Astrocyte of the hippocampus (primary cell): ENCODE measurements around the gene PXK.
"Not testable (repeated sequence)": the region's sequence is repeated elsewhere in the genome, so short reads cannot be mapped to it uniquely, and the experiment has no call there.

Source experiments
- DNase-seq: peaks from one replicate; pipeline ENCODE4 v3.0.0; 2011; ENCODE audit warnings: low read depth, low spot score

The PXK gene

DNA sequence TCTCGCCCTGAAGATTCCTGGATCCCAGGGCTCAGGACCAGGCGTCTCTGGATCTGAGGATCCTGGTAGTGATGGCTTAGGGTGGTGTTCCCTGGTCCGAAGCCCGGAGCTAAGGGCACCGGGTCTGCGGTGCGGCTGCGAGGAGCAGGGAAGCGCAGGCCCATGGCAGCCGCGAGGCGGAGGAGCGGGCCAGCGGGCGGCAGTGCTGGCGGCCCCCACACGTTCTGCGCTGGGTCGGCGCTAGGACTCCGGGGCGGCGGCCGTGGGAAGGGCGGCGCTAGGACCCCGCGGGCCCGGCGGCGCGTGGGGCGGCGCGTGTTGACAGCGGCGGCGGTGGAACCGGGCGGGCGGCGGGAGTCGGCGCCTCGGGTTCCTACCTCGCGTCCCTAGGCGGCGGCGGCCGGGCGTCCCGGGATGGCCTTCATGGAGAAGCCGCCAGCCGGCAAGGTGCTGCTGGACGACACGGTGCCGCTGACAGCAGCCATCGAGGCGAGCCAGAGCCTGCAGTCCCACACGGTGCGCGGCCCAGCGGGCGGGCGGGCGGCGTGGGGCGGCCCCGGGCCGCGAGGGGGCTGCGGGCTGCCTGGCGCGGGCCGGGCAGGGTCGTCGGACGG is at the start of gene PXK:
Gene PXK, plus strand, starts transcription at position 318 of the 614 bp plus-strand sequence. Its CDS starts 97 bp downstream, at position 415.
- DNase-seq = peak; percentile 94

DNA sequence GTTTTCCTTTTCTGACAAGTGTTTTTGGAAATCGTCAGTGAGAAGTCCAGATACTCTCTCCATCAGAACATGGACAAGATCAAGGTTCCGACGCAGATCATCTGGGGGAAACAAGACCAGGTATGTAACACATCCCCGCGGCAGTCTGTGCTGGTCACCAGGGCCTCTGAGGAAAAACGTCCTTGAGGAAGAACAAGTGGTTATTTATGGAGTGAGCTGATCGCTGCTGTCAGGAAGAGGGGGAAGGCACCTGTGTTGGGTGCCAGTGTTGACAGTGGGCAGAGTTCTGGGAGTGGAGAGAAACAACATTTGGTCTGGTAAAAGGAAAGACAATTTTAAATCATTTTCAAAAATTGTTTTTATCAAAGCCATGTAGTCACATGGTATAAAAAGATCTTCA is 47.4 kb upstream of the PXK start:
- no peak for DNase-seq

DNA sequence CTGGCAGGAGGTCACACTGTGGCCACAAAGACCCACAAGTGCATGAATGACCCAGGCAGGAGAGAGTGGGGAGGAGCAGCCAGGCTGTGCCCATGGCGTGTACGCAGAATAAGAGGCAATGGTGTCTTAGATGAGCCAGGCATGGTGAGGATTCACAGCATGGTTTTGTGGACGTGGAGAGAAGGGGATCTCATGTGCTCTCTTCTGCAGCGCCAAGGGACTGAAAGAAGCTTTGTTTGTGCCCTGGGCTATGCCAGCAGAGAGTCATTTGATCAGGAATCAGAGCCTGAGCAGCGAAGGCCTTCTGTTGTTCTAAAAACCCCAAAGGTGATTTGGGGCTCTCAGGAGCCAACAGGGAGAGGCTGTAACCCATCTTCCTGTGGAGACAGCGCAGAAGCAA is 45.3 kb upstream of the PXK start:
- DNase-seq = no peak

DNA sequence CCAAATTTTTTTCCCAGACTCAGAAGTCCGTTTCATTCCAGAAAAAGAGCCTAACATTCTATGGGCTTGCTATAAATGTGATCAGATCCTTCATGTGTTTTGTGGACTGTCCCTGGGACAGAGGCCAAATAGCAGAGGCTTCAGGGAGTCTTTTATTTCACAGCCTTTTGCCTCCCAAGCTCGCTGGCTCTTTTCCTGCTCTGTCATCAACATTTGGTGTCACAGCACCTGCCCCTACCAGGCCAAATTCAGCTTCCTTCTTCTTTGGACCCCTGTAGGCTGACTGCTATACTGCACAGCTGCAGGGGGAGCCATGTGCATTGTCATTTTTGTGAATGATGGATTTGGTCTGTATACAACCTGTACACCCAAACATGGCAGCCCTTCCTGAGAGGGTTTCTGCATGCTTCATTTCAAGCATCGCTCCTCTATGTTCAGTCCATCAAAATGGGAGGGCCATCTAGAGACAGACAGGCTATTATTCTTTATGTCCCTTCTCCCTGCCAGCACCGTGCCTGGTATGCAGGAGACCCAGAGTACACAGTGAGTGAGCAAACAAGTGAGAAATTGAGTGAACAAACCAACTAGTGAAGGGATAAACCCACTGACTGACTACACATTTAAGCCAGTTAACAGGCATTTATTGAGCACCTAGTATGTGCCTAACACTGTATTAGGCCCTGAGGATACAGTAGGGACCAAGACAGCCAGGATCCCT is 44.5 kb upstream of the PXK start:
- no peak for DNase-seq

DNA sequence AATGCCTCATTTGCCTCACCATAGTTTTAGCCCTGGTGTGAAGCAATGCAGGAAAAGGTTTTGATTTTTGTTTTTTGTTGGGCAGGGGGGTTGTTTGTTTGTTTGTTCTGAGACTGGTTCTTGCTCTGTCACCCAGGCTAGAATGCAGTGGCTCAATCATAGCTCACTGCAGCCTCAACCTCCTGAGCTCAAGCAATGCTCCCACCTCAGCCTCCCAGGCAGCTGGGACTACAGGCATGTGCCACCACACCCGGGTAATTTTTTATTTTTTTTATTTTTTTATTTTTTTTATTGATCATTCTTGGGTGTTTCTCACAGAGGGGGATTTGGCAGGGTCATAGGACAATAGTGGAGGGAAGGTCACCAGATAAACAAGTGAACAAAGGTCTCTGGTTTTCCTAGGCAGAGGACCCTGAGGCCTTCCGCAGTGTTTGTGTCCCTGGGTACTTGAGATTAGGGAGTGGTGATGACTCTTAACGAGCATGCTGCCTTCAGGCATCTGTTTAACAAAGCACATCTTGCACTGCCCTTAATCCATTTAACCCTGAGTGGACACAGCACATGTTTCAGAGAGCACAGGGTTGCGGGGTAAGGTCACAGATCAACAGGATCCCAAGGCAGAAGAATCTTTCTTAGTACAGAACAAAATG is 43.6 kb upstream of the PXK start:
- DNase-seq = not testable (repeated sequence)

DNA sequence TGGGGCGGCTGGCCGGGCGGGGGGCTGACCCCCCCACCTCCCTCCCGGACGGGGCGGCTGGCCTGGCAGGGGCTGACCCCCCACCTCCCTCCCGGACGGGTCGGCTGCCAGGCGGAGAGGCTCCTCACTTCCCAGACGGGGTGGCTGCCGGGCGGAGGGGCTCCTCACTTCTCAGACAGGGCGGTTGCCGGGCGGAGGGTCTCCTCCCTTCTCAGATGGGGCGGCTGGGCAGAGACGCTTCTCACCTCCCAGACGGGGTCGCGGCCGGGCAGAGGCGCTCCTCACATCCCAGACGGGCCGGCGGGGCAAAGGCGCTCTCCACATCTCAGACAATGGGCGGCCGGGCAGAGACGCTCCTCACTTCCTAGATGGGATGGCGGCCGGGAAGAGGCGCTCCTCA is 42.2 kb upstream of the PXK start:
- DNase-seq = not testable (repeated sequence)

DNA sequence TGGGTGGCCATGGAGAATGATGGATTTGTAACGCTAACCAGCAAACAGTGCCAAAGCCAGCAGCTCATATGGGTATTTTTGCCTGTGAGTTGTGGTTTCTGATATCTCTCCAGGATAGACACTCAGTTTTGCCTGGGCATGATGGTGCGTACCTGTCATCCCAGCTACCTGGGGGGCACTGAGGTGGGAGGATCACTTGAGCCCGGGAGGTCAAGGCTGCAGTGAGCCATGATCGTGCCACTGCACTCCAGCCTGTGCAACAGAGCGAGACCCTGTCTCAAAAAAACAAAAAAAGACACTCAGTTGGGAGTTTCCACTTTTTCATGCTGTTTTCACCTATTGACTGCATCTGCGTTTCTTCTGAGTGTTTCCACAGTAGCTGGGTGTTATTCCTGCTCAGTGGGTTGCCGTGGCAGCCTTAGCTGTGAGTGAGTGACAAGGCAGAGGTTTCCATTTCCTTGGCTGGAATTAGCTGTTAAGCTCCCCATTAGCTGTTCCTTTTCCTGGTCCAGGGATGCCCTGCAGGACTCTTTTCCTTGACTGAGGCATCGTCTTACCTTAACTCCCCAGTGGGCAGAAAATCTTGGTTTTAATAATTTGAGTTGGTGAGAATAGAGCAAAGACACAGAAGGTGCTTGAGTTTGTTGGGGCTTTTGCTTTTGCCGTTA is 40.9 kb upstream of the PXK start:
- DNase-seq = no peak

DNA sequence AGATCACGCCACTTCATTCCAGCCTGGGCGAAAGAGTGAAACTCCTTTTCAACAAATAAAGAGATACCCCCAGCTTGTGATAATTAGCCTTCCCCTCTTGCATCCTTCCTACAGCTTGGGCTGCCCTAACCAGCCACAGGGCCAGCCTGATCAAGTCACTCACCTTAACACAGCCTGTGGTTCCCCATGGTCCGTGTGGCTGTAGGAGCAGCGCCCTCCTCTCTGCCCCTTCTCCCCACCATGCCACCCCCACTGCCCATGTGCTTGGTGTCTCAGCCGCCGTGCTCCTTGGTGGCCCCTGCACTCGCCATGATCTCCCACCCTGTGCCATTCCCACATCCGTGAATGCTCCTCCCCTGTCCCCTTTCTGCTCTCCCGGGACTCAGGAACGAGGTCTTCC is 39.8 kb upstream of the PXK start:
- no peak for DNase-seq

DNA sequence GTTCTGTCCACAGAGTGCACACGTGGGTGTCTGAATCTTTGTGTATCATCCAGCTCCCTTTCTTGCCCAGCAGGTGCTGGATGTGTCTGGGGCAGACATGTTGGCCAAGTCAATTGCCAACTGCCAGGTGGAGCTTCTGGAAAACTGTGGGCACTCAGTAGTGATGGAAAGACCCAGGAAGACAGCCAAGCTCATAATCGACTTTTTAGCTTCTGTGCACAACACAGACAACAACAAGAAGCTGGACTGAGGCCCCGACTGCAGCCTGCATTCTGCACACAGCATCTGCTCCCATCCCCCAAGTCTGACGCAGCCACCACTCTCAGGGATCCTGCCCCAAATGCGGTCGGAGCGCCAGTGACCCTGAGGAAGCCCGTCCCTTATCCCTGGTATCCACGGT is 39.2 kb upstream of the PXK start:
- no peak for DNase-seq

DNA sequence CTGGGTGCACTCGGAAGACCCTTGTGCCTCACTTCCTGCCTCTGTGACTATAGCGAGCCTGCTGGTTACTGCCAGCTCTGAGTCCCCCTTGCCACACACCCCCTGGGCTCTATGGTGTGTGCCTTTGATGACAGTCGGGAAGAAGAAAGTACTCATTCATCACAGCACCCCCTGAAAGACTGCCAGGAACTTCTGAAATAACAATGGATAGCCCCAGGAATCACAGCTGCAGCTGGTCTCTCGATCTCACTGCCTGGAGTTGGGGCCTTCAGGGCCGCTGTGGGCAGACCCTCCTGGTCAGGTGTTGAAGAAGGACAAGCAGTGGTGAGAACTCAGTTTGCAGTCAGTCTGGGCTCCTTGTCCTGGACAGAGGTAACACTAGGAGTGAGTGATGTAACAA is 36.4 kb upstream of the PXK start:
- no peak for DNase-seq

DNA sequence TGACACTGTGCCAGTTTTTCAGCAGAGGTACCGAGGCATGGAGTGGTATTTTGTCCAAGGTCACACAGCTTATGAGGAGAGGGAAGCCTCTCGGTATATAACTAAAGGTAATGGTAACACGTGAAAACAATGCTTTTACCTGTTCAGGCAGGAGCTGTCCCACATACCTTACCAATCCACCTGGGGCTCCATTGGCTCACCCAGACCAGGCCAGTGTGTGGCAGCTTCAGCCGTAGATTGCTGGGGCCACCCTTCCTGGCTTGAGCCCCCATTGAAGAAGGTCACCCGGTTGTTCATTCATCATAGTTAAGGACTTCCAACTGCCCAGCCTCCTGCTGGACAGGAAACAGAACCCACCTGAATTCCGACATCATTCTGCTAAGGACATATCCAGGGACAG is 35.8 kb upstream of the PXK start:
- DNase-seq = no peak

DNA sequence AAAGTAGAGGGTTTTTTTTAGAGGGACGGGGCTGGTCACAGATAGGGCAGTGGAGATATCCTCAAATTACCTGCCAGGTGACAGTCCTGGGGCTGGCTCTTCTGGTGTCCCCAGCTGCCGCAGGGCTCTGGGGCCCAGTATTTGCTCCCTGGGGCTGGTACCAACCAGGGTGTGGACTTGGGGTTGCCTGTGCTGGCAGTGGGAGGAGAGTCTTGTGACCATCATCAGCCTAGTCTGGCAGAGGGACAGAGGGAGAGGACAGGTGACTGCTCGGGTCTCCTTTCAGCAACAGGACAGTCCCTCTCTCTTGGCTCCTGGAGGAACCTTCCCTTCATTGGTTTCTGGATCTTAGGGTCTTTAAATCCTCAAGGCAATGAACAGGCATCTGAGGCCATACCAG is 34.5 kb upstream of the PXK start:
- no peak for DNase-seq

DNA sequence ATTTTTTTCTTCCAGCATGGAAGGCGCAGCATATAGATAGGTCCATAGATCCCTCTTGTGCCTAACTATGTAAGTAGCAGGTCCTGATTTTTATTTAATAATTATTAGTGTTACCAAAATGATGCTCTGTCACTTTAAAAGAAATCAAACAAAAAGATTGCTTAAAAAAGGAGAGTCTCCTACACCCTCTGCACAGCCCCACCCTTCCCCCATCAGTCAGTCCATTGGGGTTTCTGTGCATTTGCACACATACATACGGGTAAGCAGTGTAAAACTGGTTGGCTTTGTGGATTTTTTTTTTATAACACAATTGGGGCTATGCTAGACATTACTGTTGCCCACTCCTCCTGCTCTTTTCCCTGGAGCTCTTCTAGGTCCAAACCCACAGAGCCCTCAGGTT is 33.6 kb upstream of the PXK start:
- DNase-seq = no peak

DNA sequence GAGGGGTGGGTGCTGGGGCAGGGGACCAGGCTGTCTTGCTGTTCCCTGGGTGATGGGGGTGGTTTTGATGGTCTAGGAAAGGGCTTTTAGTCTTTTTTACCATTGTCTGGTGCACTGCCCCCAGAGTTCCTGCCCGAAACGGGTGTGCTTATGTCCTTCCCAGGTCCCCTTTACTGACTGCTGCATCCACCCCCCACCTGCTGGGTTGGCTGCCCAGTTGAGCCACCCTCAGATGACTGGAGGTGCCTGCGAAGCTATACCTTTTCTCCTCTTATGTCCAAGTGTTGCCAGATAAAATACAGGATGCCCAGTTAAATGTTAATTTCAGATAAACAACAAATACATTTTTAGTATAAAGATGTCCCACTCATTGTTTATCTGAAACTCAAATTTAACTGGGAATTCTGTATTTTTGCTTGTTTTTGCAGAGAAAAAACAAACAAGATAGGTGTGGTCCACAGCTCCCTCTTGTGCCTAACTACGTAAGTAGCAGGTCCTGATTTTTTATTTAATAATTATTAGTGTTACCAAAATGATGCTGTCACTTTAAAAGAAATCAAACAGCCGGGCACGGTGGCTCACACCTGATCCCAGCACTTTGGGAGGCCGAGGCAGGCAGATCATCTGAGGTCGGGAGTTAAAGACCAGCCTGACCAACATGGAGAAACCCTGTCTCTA is 32.7 kb upstream of the PXK start:
- DNase-seq = peak; percentile 53

DNA sequence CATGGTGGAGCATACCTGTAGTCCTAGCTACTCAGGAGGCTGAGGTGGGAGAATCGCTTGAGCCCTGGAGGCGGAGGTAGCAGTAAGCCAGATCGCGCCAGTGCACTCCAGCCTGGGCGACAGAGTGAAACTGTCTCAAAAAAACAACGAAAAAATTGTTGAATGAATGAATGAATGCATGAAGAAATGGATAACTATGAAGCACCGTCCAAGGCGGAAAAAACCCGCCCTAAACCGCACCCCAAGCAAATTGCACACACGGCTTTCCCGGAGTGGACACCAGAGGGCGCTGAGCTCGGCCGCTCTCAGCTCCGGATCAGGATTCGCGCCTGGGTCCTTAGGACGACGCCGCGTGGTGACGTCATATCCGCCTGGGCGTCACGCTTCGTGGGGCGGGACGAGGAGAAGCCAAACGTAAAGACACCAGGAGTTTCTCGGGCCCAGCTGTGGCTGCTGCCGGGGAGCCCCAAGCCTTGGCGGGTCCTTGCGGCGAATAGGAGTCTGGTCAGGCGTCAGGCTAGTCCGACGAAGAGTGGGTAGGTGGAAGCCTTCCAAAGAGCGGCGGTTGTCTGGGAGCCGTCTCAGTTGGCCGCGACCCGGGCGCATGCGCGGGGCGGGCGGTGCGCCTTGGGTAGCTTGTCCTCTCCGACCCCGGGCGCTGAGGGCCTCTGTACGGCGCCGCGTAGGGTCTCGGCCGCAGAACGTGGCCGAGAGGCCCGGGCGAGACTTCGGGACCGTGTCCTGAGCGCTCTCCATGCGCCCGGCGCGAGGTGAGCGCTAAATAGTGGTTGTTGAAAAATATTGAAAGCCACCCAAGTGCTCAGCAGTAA is 26.6 kb upstream of the PXK start, which contains the start of the genes HTD2 and RPP14:
Gene HTD2, plus strand, starts transcription at position 639 of the 830 bp plus-strand sequence. CDS start 11,094 bp downstream, outside the sequence.
Gene RPP14, plus strand, starts transcription at position 364 of the 830 bp plus-strand sequence. CDS start 4,085 bp downstream, outside the sequence.
- peak; percentile 99 for DNase-seq

DNA sequence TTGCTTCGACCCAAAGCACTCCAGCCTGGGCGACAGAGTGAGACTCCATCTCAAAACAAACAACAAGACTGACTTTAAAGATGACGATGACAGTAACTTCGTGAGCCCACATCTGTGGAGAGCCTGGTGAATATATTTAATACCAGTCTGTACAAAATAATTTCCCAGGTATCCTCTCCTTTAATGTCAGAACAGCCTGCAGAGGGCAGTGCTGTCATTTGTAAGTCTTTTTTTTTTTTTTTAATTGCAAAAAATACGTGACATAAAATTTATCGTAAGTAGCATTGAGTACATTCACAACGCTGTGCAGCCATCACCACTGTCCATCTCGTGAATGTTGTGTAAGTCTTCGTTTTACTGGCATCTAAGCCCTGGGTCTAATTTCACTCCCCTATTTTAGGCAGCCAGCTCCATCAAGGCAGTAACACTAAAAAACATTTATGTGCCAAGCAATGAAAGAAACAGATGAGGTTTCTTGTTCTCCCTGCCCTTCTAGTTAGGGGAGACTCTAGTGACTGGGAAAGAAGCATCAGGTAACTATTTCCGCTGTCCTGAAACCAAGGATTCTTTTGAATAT is 25.0 kb upstream of the PXK start:
- peak; percentile 80 for DNase-seq

DNA sequence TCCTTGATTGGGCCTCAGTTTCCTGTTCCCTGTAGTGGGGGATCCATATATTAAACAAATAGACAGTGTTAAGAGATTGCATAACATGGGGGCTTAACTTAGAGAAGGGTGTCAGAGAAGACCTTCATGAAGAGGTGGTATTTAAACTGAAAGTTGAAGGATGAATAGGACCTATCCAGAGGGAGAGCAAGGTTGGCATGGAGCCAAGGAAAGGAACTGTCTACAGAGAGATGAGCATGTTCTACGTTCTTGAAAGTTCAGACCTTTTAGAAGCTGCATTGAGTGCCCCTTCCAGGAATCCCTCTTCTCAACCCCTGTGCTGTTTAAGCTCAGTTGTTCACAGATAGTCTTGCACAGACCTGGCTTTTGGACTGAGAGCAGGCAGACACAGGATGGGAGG is 24.0 kb upstream of the PXK start:
- DNase-seq = no peak

DNA sequence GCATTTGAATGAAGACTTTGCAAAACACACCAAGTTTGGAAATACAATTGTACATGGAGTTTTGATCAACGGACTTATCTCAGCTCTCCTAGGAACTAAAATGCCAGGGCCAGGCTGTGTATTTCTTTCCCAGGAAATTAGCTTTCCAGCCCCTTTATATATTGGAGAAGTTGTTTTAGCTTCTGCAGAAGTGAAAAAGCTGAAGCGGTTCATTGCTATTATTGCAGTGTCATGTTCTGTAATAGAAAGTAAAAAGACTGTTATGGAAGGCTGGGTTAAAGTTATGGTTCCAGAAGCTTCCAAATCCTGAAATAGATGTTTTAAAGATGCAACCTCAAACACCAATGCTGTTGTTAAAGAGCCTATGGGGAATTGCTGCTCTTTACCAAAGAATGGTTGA is 14.9 kb upstream of the PXK start:
- no peak for DNase-seq

DNA sequence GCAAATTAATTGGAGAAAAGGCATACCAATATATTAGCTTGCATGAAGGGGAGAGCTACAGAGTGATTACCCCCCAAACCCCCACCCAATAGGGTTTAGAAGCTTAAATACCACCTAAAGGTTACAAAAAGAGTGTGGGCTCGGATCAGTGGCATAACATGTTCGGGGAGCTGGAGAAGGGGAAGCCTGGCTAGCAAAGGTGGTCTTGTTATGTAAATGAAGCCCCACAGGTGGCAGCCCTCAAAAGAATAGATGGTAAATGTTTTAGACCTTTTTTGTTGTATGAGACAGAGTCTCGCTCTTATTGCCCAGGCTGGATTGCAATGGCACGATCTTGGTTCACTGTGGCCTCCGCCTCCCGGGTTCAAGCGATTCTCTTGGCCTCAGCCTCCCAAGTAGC is 10.9 kb upstream of the PXK start:
- no peak for DNase-seq

DNA sequence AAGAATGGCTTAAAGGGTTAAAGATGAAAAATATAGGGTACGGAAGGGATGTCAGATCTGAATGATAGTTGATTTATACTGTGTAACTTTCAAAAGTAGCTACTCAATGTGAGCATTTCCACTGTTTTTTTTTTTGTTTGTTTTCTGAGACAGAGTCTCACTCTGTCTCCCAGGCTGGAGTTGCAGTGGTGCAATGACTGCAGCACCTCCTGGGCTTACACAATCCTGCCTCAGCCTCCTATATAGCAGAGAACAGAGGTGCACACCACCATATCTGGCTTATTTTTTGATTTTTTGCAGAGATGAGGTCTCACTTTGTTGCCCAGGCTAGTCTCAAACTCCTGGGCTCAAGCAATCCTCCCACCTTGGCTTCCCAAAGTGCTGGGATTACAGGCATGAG is 9.9 kb upstream of the PXK start:
- no peak for DNase-seq
